Type B pancreatic cell (in vitro differentiated cells): ENCODE results near the gene CRABP1. TPM values are rescaled to one million over a fixed set of nuclear protein-coding genes. Genes with fewer than 3 reads are reported as not detected.

Experiments used
- DNase-seq: peaks from one replicate; pipeline ENCODE4 v3.0.0; 2021; ENCODE audit warnings: mixed read lengths; ENCODE audit not compliant: unreplicated experiment; ENCODE audit errors: extremely low spot score
- H3K27ac Mint-ChIP-seq: 2 replicates; pipeline ENCODE4 v1.8.0; 2021; ENCODE audit warnings: mild to moderate bottlenecking, mixed read lengths
- H3K27me3 Mint-ChIP-seq: 2 replicates; pipeline ENCODE4 v1.8.0; 2021; ENCODE audit warnings: mixed read lengths
- H3K36me3 Mint-ChIP-seq: 2 replicates; pipeline ENCODE4 v1.8.0; 2021; ENCODE audit warnings: mixed read lengths
- H3K4me1 Mint-ChIP-seq: one replicate; pipeline ENCODE4 v1.8.0; 2021; ENCODE audit warnings: mixed read lengths; ENCODE audit not compliant: unreplicated experiment
- H3K4me3 Mint-ChIP-seq: 2 replicates; pipeline ENCODE4 v1.8.0; 2021; ENCODE audit warnings: mild to moderate bottlenecking, mixed read lengths
- H3K9me3 Mint-ChIP-seq: 2 replicates; pipeline ENCODE4 v1.8.0; 2021; ENCODE audit warnings: mixed read lengths
- total RNA-seq: library from RNA; stranded (reverse); gene quantifications from 2 replicates; pipeline ENCODE4 v1.2.1, GENCODE V29; 2021; ENCODE audit warnings: low replicate concordance
- TF ChIP-seq, protein P1 (sequence below): fragments of 200-600 bp; sonication (generic); conservative IDR thresholded peaks from 2 replicates; pipeline ENCODE4 v1.5.0; 2021; ENCODE audit warnings: antibody characterized with exemption, mild to moderate bottlenecking

The CRABP1 gene
- total RNA-seq, 1 donor from 2014 or later, result 685 TPM

GRCh38 chr15:78347586-78348543 lies 7.7 kb downstream of the CRABP1 start:
- H3K27me3 Mint-ChIP-seq, result peaks cover 19% of the 10 kb centered on the region
- H3K4me3 Mint-ChIP-seq, result peak overlapping the region; percentile 10
- no peak overlapping the region for H3K27ac Mint-ChIP-seq
- DNase-seq, result no peak
- H3K9me3 Mint-ChIP-seq, result no peaks in the 10 kb centered on the region
- peaks cover 45% of the 10 kb centered on the region for H3K4me1 Mint-ChIP-seq
- peaks cover 6% of the 10 kb centered on the region for H3K36me3 Mint-ChIP-seq
- TF ChIP-seq, protein P1, sequence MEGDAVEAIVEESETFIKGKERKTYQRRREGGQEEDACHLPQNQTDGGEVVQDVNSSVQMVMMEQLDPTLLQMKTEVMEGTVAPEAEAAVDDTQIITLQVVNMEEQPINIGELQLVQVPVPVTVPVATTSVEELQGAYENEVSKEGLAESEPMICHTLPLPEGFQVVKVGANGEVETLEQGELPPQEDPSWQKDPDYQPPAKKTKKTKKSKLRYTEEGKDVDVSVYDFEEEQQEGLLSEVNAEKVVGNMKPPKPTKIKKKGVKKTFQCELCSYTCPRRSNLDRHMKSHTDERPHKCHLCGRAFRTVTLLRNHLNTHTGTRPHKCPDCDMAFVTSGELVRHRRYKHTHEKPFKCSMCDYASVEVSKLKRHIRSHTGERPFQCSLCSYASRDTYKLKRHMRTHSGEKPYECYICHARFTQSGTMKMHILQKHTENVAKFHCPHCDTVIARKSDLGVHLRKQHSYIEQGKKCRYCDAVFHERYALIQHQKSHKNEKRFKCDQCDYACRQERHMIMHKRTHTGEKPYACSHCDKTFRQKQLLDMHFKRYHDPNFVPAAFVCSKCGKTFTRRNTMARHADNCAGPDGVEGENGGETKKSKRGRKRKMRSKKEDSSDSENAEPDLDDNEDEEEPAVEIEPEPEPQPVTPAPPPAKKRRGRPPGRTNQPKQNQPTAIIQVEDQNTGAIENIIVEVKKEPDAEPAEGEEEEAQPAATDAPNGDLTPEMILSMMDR, result no peak

GRCh38 chr15:78350058-78350457 lies 9.9 kb downstream of the CRABP1 start:
- TF ChIP-seq, protein P1, result no peak
- H3K27me3 Mint-ChIP-seq, result peaks cover 9% of the 10 kb centered on the region
- H3K36me3 Mint-ChIP-seq, result peaks cover 6% of the 10 kb centered on the region
- H3K4me1 Mint-ChIP-seq, result peaks cover 32% of the 10 kb centered on the region
- no peak overlapping the region for H3K27ac Mint-ChIP-seq
- H3K4me3 Mint-ChIP-seq, result no peak overlapping the region
- DNase-seq, result no peak
- no peaks in the 10 kb centered on the region for H3K9me3 Mint-ChIP-seq

DNA sequence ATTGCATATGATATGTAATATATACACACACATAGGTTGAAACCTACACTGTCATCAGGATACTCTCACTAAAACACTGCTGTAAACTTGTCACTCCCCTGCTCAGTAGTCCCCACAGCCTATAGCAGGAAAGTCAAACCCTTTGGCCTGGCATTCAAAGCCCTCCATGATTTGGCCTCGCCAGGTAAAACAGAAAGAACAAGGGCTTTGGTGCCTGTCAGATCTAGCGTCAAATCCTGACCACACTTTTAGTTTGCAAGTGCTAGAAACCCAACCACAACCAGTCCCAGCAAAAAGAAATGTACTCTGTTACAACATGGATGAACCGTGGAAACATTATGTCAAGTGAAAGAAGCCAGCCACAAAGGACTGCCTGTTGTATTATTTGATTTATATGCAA lies 11.4 kb downstream of the CRABP1 start:
- Mint-ChIP-seq H3K27ac (no peak overlapping the region), H3K4me1 (peaks cover 21% of the 10 kb centered on the region), H3K27me3 (peaks cover 4% of the 10 kb centered on the region), H3K36me3 (peaks cover 6% of the 10 kb centered on the region), H3K4me3 (no peak overlapping the region), H3K9me3 (no peaks in the 10 kb centered on the region)
- TF ChIP-seq, protein P1, result no peak
- no peak for DNase-seq

- Mint-ChIP-seq H3K4me1 (peaks cover 8% of the 10 kb centered on the region), H3K27me3 (peaks cover 4% of the 10 kb centered on the region), H3K36me3 (peaks cover 5% of the 10 kb centered on the region), H3K27ac (no peak overlapping the region), H3K4me3 (no peak overlapping the region), H3K9me3 (no peaks in the 10 kb centered on the region)
- TF ChIP-seq, protein P1, result no peak
- no peak for DNase-seq
Observed at GRCh38 chr15:78353093-78353492, 12.9 kb downstream of the CRABP1 start.

- no peaks in the 10 kb centered on the region for H3K36me3 Mint-ChIP-seq
- peaks cover 18% of the 10 kb centered on the region for H3K4me1 Mint-ChIP-seq
- H3K4me3 Mint-ChIP-seq, result no peak overlapping the region
- no peak for DNase-seq
- H3K27me3 Mint-ChIP-seq, result no peaks in the 10 kb centered on the region
- H3K9me3 Mint-ChIP-seq, result no peaks in the 10 kb centered on the region
- no peak overlapping the region for H3K27ac Mint-ChIP-seq
- TF ChIP-seq, protein P1, result no peak
Observed at GRCh38 chr15:78355177-78355576, 15.0 kb downstream of the CRABP1 start.
